Heart left ventricle (tissue), 13 donors: Measurements from ENCODE around the gene COMMD10.

Source experiments
- CTCF ChIP-seq, 12 donors: fragments of 200-600 bp; sonication (generic) in 4 of 12; IDR thresholded peaks; one replicate each; pipeline versions ENCODE4 v1.5.0 to v1.8.0; 2018 to 2022; ENCODE audit warnings: antibody characterized with exemption in 12 of 12, mild to moderate bottlenecking in 5 of 12
- POLR2A ChIP-seq, 2 donors: fragments of 450-650 bp; IDR thresholded peaks; one replicate each; pipeline ENCODE4 v1.6.1; 2017; ENCODE audit warnings: antibody characterized with exemption in 2 of 2, mild to moderate bottlenecking in 2 of 2, moderate library complexity in 2 of 2
- donor health status: ischemic (EF 13 %, LVEDD 7.1; RV severe dilation, severe dysfunction).
- donor health status: DM: no; HTN: yes; CAD: no.
- donor health status: DM: no; HTN: no; CAD: no.
- donor health status: ischemic (EF 25% LVEDD 6.9; RV normal size, moderate dysfunction).
- donor health status: ischemic (EF 25% LVEDD 5.7; RV mildly dilated, moderate dysfunction).
- donor health status: ischemic (EF 35%, LVEDD 5.7; RV mildly dilated, moderate dysfunction).
- donor health status: nonischemic (EF 11% LVEDD 7.7; RV severe dilation, severe dysfunction).
- donor health status: DM: yes; HTN: yes; CAD: no.
- donor health status: PGD.
- donor health status: ischemic (EF 29% LVEDD 5.4; RV normal size, mild dysfunction).
- donor health status: nonischemic (EF 23%, LVEDD 6.1; RV moderate dilation, normal function).

- TF ChIP-seq POLR2A (IDR thresholded peaks at IDR 0.05): no peak
- no peak for TF ChIP-seq CTCF (IDR thresholded peaks at IDR 0.05)
Observed at GRCh38 chr5:116174111-116174510, 89.3 kb downstream of the COMMD10 start.
